CD14-positive monocyte (primary cell): Measurements from ENCODE around the gene CNST. TPM values are rescaled to one million over a fixed set of nuclear protein-coding genes. Genes with fewer than 3 reads are reported as not detected.

ENCODE experiments used
- DNase-seq, 3 donors: peaks; one replicate each; pipeline ENCODE4 v3.0.0-alpha.2; 2011 to 2022
- H2AFZ ChIP-seq: 2 replicates; pipeline ENCODE4 v1.6.0; 2012; ENCODE audit warnings: mild to moderate bottlenecking, low read depth, low read length, inconsistent platforms; ENCODE audit not compliant: insufficient read depth, poor library complexity, severe bottlenecking
- H3K27ac ChIP-seq, 2 donors: 1 replicate in 1 of 2; 2 replicates in 1 of 2; pipeline ENCODE4 v1.5.1; 2012 to 2013; ENCODE audit warnings: low read length in 2 of 2, control low read depth in 1 of 2, inconsistent platforms in 1 of 2, low read depth in 1 of 2, mild to moderate bottlenecking in 1 of 2
- H3K27me3 ChIP-seq, 2 donors: one replicate each; pipeline versions ENCODE4 v1.6.0 to v1.6.1; 2011 to 2013; ENCODE audit warnings: low read length in 2 of 2; ENCODE audit not compliant: control insufficient read depth in 2 of 2, insufficient read depth in 2 of 2
- H3K36me3 ChIP-seq, 2 donors: replicated peaks in 1 of 2; 1 replicate in 1 of 2; 2 replicates in 1 of 2; pipeline versions ENCODE4 v1.5.1 to v1.6.1; 2012 to 2013; ENCODE audit warnings: low read length in 2 of 2, control low read depth in 1 of 2, inconsistent platforms in 1 of 2, mild to moderate bottlenecking in 1 of 2; ENCODE audit not compliant: insufficient read depth in 2 of 2, control insufficient read depth in 1 of 2
- H3K4me1 ChIP-seq, 2 donors: 1 replicate in 1 of 2; 2 replicates in 1 of 2; pipeline versions ENCODE4 v1.5.1 to v1.6.1; 2012 to 2013; ENCODE audit warnings: low read length in 2 of 2, control low read depth in 1 of 2, inconsistent platforms in 1 of 2, mild to moderate bottlenecking in 1 of 2, moderate library complexity in 1 of 2; ENCODE audit not compliant: insufficient read depth in 2 of 2, control insufficient read depth in 1 of 2
- H3K4me2 ChIP-seq: replicated peaks from 2 replicates; pipeline ENCODE3; 2012; ENCODE audit warnings: low read length, moderate library complexity, mild to moderate bottlenecking; ENCODE audit not compliant: poor library complexity, severe bottlenecking; ENCODE audit errors: extremely low read depth
- H3K4me3 ChIP-seq, 3 experiments: fragments of 200-600 bp in 1 of 3; sonication (generic) in 1 of 3; replicated peaks in 1 of 3; 1 replicate in 2 of 3; 2 replicates in 1 of 3; pipeline ENCODE4 v1.5.1; 2011 to 2013; ENCODE audit warnings: low read length in 3 of 3, mild to moderate bottlenecking in 3 of 3, control low read depth in 2 of 3, low read depth in 2 of 3, inconsistent platforms in 1 of 3, moderate library complexity in 1 of 3
- H3K79me2 ChIP-seq: 2 replicates; pipeline ENCODE4 v1.6.0; 2012; ENCODE audit warnings: mild to moderate bottlenecking, control low read depth, inconsistent platforms, low read length, moderate library complexity; ENCODE audit not compliant: insufficient read depth
- H3K9ac ChIP-seq: 2 replicates; pipeline ENCODE4 v1.6.0; 2017; ENCODE audit warnings: low read length, mild to moderate bottlenecking; ENCODE audit not compliant: insufficient read depth, poor library complexity, severe bottlenecking
- H3K9me3 ChIP-seq, 2 donors: replicated peaks in 1 of 2; 1 replicate in 1 of 2; 2 replicates in 1 of 2; pipeline versions ENCODE4 v1.5.1 to v1.6.1; 2012 to 2013; ENCODE audit warnings: low read length in 2 of 2, control low read depth in 1 of 2; ENCODE audit not compliant: control insufficient read depth in 1 of 2, insufficient read depth in 1 of 2
- H4K20me1 ChIP-seq: 2 replicates; pipeline ENCODE4 v1.6.0; 2012; ENCODE audit warnings: mild to moderate bottlenecking, low read length, control low read depth, moderate library complexity; ENCODE audit not compliant: insufficient read depth
- H3K27ac Mint-ChIP-seq, 7 donors: one replicate each; pipeline ENCODE4 v1.8.0; 2020; ENCODE audit warnings: mild to moderate bottlenecking in 7 of 7, mixed read lengths in 7 of 7, moderate library complexity in 6 of 7, inconsistent platforms in 2 of 7
- H3K27me3 Mint-ChIP-seq, 3 donors: one replicate each; pipeline ENCODE4 v1.8.0; 2021 to 2022; ENCODE audit warnings: low read depth in 3 of 3, mild to moderate bottlenecking in 3 of 3, mixed read lengths in 3 of 3, moderate library complexity in 3 of 3, inconsistent platforms in 1 of 3
- H3K36me3 Mint-ChIP-seq, 2 donors: one replicate each; pipeline ENCODE4 v1.8.0; 2020; ENCODE audit warnings: mixed read lengths in 2 of 2, inconsistent platforms in 1 of 2, mild to moderate bottlenecking in 1 of 2
- H3K4me1 Mint-ChIP-seq: one replicate; pipeline ENCODE4 v1.8.0; 2020; ENCODE audit warnings: mild to moderate bottlenecking, mixed read lengths
- H3K4me3 Mint-ChIP-seq, 2 donors: one replicate each; pipeline ENCODE4 v1.8.0; 2020; ENCODE audit warnings: mild to moderate bottlenecking in 2 of 2, mixed read lengths in 2 of 2, moderate library complexity in 1 of 2
- H3K9me3 Mint-ChIP-seq, 7 donors: one replicate each; pipeline ENCODE4 v1.8.0; 2020 to 2022; ENCODE audit warnings: mixed read lengths in 7 of 7, mild to moderate bottlenecking in 6 of 7, moderate library complexity in 6 of 7, inconsistent platforms in 2 of 7
- WGBS: methylation state at CpG from one replicate; pipeline ENCODE4 v1.1.5; 2013; ENCODE audit warnings: missing lambda C conversion rate; ENCODE audit not compliant: insufficient coverage; 5-methylcytosine and 5-hydroxymethylcytosine counted together
- intact Hi-C, 2 donors: fragments of 100-400 bp; cut with micrococcal nuclease; formaldehyde crosslinking; loops; one replicate each; pipeline versions ENCODE4 v1.15.0 to v1.15.1; 2023
- polyA plus RNA-seq, 3 donors: library from polyadenylated mRNA; depleted of rRNA in 1 of 3; unstranded in 2 of 3; stranded (reverse) in 1 of 3; fragments of 300-500 nt in 2 of 3; fragments of >200 nt in 1 of 3; fragmentation: Illumina TruSeq in 2 of 3; gene quantifications; 1 replicate in 2 of 3; 2 replicates in 1 of 3; pipeline ENCODE4 v1.2.3, GENCODE V29; 2012 to 2021
- TF ChIP-seq, protein P1 (sequence below): fragments of 200-600 bp; IDR thresholded peaks from one replicate; pipeline ENCODE4 v1.8.0; 2022; ENCODE audit warnings: antibody characterized with exemption, mild to moderate bottlenecking

CNST gene
- polyA plus RNA-seq, 3 donors = 11.0 to 14.1 (median 13.7) TPM

GRCh38 chr1:246617156-246617555 is 50.9 kb downstream of the CNST start:
- peaks cover 7 to 19% of the 10 kb centered on the region in 2 donors for H3K36me3 ChIP-seq
- DNase-seq = no peak
- peaks cover 30% of the 10 kb centered on the region for H3K79me2 ChIP-seq
- Mint-ChIP-seq H3K27ac (no peak overlapping the region), H3K4me3 (no peak overlapping the region), H3K36me3 (peaks cover 20 to 25% of the 10 kb centered on the region in 2 donors), H3K4me1 (no peaks in the 10 kb centered on the region), H3K27me3 (peaks cover 0 to 3% (median 0%) of the 10 kb centered on the region in 3 donors), H3K9me3 (peaks cover 0 to 2% (median 0%) of the 10 kb centered on the region in 7 donors)
- no peaks in the 10 kb centered on the region for H3K9me3 ChIP-seq
- TF ChIP-seq, protein P1, sequence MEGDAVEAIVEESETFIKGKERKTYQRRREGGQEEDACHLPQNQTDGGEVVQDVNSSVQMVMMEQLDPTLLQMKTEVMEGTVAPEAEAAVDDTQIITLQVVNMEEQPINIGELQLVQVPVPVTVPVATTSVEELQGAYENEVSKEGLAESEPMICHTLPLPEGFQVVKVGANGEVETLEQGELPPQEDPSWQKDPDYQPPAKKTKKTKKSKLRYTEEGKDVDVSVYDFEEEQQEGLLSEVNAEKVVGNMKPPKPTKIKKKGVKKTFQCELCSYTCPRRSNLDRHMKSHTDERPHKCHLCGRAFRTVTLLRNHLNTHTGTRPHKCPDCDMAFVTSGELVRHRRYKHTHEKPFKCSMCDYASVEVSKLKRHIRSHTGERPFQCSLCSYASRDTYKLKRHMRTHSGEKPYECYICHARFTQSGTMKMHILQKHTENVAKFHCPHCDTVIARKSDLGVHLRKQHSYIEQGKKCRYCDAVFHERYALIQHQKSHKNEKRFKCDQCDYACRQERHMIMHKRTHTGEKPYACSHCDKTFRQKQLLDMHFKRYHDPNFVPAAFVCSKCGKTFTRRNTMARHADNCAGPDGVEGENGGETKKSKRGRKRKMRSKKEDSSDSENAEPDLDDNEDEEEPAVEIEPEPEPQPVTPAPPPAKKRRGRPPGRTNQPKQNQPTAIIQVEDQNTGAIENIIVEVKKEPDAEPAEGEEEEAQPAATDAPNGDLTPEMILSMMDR = no peak
- H3K27ac ChIP-seq = no peak overlapping the region
- H2AFZ ChIP-seq = no peak overlapping the region
- H4K20me1 ChIP-seq = peaks cover 12% of the 10 kb centered on the region
- no peak overlapping the region for H3K9ac ChIP-seq
- intact Hi-C loops = loop anchor here in 1 of 2 donors (10.0 kb wide), 1 partner anchor 112 kb away; the partner anchor contains the start of gene SMYD3
- no peak overlapping the region for H3K4me3 ChIP-seq
- H3K4me1 ChIP-seq = no peaks in the 10 kb centered on the region
- H3K27me3 ChIP-seq = no peaks in the 10 kb centered on the region
- no peak overlapping the region for H3K4me2 ChIP-seq

DNA sequence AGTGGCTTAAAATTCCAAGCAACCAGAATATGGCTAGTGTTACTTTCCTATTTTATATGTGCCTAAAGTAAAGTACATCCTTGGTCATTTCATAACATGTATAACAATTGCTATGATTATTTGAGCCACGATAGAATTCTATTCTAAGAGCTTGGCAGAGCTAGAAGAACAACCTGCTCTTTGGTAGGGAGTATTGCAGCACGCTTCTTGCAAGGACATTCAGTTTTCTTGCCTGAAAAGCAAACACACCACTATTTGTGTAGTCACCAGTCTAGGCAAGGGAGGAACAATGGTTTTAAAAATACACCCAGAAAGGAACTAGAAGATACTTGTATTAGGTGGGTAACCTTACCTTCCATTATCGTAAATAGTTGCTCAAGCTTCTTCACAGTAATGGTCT is 51.5 kb downstream of the CNST start:
- no peak for DNase-seq
- TF ChIP-seq, protein P1 = no peak
- Mint-ChIP-seq H3K27me3 (peaks cover 0 to 3% (median 0%) of the 10 kb centered on the region in 3 donors), H3K4me3 (no peak overlapping the region), H3K4me1 (no peaks in the 10 kb centered on the region), H3K9me3 (peaks cover 0 to 2% (median 0%) of the 10 kb centered on the region in 7 donors), H3K27ac (no peak overlapping the region), H3K36me3 (peaks cover 24 to 30% of the 10 kb centered on the region in 2 donors)
- Histone ChIP-seq H3K9me3 (no peaks in the 10 kb centered on the region), H3K79me2 (peaks cover 26% of the 10 kb centered on the region), H3K4me2 (no peak overlapping the region), H2AFZ (no peak overlapping the region), H3K4me3 (no peak overlapping the region), H3K27me3 (no peaks in the 10 kb centered on the region), H3K36me3 (peaks cover 7 to 23% of the 10 kb centered on the region in 2 donors), H3K27ac (no peak overlapping the region), H4K20me1 (peaks cover 12% of the 10 kb centered on the region), H3K9ac (no peak overlapping the region), H3K4me1 (no peaks in the 10 kb centered on the region)
- WGBS = 80% methylated on average over 1 of the region's 3 CpGs
- intact Hi-C loops = loop anchor here in 1 of 2 donors (10.0 kb wide), 1 partner anchor 113 kb away; the partner anchor contains the start of gene SMYD3
